Inflammatory macrophage treated with lipopolysaccharide for 1 hour (primary cell): ENCODE data around the gene ZNF76.

Experiments
- DNase-seq, 2 donors: peaks; one replicate each; pipeline ENCODE4 v3.0.0-alpha.2; 2020 to 2022

The ZNF76 gene

DNA sequence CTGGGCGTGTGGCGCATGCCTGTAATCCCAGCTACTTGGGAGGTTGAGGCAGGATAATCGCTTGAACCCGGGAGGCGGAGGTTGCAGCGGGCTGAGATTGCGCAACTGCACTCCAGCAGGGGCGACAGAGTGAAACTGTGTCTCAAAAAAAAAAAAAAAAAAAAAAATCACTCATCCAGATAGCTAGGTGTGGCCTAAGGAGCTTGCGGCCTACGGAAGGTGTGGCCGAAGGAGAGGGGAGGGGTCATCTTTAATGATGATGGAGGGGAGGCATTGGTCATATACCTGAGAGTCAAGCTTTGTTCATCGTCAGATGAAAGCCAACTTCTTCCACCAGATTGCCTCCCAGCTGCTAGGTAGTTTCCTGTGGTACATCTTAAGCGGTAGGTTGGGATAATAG lies 82.0 kb downstream of the ZNF76 start:
- no peak for DNase-seq

DNA sequence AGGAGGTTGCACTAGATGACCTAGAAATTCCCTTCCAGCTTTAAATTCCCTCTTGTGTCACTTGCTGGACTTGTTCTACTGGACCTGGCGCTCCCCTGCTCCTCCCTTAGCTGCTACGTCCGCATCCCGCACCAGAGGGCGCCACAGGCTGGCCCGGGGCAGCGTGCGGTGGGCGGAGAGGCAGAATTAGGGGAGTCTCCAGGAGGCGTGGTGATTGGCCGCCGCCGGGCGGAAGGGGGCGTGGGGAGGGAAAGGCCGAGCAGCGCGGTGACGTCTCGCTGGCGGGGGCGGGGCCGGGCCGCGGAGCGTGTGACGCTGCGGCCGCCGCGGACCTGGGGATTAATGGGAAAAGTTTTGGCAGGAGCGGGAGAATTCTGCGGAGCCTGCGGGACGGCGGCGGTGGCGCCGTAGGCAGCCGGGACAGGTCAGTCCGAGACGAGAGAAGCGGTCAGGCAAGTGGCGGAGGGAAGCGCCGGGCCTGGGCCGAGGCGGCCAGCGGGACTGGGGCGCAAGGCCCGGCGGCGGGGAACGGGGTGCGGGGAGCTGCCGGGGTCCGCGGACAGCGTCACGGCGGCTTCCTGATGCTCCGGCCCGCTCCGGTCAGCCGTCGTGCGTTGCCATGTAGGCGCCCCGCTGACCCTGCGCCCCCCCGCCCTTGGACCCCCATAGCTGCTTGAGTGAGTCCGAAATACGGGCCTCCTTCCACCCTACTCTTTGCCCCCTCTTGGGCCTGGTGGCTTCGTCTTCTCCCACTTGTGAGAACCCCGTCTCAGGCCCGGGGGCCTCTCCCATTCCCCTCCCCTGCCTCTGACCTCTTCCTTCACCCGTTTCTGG lies 82.9 kb downstream of the ZNF76 start, which contains the start of gene PPARD:
Gene PPARD (plus strand): TSS at position 301 of the 834 bp plus-strand sequence. CDS start 68,530 bp downstream, outside the sequence.
- DNase-seq: peak; percentile 93 to 99

GRCh38 chr6:35343092-35343834 lies 83.7 kb downstream of the ZNF76 start:
- peak; percentile 65 to 76 for DNase-seq

- no peak for DNase-seq
These were observed 84.5 kb downstream of the ZNF76 start for GRCh38 chr6:35343835-35344550.
